Stimulated activated CD4-positive, alpha-beta T cell treated with anti-CD3 and anti-CD28 coated beads, Interleukin-15, amount 100 ng/mL, for 48 hours (primary cell): ENCODE data around the gene GRHPR.
"Not testable (repeated sequence)": the region's sequence is repeated elsewhere in the genome, so short reads cannot be mapped to it uniquely, and the experiment has no call there.

ENCODE experiments used
- DNase-seq, 2 donors: peaks; one replicate each; pipeline ENCODE4 v3.0.0-alpha.2; 2020; ENCODE audit warnings: low read depth in 2 of 2

GRHPR gene

DNA sequence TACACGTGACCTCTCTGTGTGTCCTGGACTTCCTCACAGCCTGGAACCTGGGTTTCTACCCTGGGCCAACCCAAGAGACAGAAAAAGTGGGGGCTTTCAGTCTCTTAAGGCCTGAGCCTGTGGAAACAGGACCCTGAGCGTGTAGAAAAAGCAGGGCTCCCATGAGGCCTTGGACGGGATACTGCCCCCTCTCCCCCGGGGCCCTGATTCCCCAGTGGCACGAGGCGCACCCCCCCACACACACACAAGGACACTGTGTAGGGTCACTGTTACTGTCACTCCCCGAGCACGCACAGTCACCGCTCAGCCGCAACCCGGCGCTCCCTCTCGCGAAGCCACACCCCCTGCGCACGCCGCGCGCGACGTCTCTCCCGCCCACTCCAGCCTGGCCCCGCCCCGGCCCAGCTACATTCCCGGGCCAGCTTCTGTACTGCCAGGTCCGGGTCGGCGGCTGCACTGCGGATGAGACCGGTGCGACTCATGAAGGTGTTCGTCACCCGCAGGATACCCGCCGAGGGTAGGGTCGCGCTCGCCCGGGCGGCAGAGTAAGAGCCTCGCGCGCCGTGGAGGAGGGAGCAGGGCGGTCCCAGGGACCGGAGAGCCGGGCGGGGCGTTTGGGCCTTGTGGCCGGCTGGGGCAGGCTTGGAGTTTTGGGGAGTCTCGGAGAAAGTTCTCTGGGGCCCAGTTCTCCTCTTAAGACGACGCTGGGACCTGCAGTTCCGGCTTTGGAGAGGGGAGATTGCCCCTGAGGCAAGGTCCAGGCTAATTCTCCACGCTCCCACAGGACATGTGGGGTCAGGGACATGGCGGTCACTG is at the start of gene GRHPR:
Gene GRHPR (plus strand): TSS at position 408 of the 816 bp plus-strand sequence. CDS start 55 bp downstream, at position 463.
- peak; percentile 82 to 88 for DNase-seq

DNA sequence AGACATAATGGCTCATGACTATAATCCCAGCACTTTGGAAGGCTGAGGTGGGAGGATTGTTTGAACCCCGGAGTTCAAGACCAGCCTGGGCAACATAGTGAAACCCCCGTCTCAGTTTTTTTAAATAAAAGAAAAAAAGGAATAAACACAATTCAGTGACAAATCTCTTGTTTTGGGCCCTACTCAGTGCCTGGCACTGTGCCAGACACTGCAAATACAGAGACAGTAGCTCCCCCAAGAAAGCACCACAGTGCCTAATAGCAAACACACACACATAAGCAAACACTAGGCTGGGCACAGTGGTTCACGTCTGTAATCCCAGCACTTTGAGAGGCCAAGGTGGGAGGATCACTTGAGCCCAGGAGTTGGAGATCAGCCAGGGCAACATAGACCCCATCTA is 49.7 kb upstream of the GRHPR start:
- DNase-seq: no peak

- DNase-seq: no peak
These were observed 48.9 kb upstream of the GRHPR start for GRCh38 chr9:37373621-37374020.

- no peak for DNase-seq
These were observed 47.6 kb upstream of the GRHPR start for GRCh38 chr9:37374892-37375291.

DNA sequence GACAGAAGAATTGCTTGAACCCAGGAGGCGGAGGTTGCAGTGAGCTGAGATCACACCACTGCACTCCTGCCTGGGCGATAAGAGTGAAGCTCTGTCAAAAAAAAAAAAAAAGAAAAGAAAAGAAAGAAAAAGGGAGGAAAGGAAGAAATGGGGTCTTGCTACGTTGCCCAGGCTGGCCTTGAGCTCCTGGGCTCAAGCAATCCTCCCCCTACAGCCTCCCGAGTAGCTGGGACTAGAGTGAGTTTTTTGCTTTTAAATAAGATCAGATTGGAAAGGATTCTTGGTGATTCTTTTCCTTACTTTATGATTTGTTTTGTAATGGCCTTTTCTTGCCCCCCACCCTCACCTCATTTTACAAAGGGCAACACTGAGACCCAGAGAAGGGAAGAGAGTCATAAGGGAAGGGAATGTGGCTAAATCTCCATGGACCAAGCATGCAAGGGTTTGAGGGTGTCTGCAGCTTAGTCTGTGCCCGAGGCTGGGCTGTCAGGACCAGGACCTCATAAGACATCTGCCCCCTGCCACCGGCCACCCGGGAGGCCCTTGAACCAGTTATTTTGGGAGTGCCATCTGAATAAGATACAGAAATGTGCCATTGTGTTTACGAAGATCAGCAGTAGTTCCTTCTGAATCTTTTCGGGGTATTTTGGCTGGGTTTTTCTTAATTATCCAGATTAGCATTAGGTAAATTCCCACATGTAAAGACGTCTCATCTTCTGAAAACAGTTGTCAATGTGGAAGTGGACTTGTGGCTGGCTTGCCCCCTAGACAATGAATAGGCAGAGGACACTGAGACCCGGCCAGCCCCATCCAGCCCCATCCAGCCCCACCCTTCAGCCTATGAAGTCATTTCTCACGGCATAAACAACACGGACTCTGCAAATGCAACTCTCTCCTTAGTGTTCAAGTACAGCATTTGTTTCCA is 44.5 kb upstream of the GRHPR start:
- no peak for DNase-seq

- no peak for DNase-seq
These were observed 43.9 kb upstream of the GRHPR start for GRCh38 chr9:37378613-37379004.

- no peak for DNase-seq
These were observed 42.7 kb upstream of the GRHPR start for GRCh38 chr9:37379835-37380234.

- DNase-seq: no peak
These were observed 41.9 kb upstream of the GRHPR start for GRCh38 chr9:37380570-37380969.

DNA sequence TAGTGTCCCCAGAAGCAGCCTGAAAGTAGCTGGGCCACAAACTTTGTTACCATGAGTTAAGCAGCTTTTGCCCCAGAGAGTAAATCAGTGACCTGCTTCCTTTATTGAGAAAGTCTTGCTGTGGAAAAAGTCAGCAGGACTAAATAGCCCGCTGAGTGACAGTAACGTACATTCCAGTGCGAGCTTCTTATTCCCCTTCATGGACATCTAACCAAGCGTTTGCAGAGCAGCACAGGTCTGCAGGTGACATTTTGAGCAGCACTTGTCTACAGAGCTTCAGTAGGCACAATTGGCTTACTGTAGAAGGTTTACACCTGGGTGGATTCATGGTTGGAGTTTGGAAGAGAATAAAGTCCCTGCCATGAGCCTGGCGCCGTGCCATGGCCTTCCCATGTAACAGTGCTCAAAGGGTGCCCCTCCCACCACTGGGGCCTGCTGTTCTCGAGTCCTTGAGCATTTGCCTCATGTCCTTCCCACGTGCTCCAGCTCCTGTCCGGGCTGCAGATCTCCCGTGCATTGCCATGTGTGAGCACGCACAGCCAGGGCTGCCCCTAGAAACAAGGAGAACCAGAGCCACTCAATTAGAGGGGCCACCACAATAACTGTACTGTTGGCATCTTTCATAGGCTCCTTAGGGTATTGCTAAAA is 41.3 kb upstream of the GRHPR start:
- DNase-seq: no peak

- DNase-seq: no peak
These were observed 40.1 kb upstream of the GRHPR start for GRCh38 chr9:37382161-37382981.

DNA sequence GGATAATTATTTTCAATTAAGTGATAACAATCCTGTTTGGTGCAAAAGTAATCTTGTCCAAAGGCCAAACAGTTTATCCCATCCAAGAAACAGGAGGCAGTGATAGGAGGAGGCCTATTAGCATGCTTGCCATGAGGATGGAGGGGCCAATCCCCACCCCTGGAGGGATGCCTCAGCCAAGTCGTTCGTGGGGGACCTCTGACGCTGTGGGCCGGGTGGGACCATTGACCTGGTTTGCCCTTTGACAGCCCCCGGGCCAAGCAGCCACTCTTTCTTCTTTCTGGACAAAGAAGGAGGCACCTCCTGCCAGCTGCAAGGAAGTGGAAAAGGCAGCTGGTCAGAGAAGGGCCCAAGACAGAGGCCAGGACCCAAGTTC is 39.5 kb upstream of the GRHPR start:
- DNase-seq: no peak

DNA sequence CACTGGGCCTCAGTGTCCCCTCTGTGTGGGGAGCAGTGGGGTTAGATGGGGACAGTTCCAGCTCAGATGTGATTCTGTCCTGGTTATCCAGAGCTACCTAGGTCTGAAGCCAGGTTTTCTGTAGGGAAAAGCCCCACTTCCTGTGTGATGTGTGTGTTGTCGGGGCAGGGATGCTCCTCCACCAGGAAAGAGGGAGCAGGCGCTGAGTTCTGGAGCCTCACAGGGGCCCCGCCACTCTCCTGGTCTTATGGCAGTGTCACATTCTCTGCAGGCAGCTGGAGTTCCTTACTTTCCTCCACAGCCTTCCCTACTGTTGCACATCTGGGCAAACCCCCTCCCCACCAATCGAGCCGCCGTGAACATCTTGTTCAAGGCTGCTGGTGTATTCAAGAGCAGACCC is 39.1 kb upstream of the GRHPR start:
- DNase-seq: no peak

GRCh38 chr9:37383876-37384746 is 38.4 kb upstream of the GRHPR start:
- no peak for DNase-seq

DNA sequence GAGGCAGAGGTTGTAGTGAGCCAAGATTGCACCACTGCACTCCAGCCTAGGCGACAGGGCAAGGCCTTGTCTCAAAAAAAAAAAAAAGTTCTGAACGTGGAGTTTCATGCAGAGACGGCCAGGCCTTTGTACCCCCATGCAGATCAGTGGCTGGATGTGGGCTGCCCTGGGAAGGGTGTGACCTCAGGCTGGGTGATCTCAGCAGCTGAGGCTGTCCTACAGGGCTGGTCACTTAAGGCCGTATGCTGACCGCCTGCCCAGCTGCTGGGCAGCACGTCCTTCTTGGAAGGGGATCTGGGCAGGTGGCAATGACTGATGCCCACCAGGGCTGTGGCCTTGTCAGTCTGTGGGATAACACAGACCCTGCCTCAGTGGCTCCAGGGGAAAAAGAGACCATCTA is 37.2 kb upstream of the GRHPR start:
- no peak for DNase-seq

- no peak for DNase-seq
These were observed 35.5 kb upstream of the GRHPR start for GRCh38 chr9:37386988-37387387.

DNA sequence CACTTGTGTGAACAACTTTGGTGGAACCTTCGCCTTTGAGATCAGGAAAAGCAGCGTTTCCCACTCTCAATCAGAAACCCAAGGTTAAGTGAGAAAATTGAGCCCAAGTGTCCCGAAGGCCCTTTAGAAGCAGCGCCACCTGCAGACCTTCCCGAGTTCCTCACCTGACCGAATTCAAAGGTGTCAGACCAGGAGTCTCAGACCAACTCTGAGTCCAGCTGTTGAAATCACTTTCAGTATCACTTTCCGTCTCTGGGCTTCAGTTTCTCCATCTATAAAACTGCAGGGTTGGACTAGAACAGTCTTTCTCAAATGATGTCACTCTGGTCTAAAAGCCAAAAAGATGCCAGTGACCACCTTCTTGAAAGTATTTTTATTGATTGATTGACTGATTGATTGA is 31.7 kb upstream of the GRHPR start:
- DNase-seq: peak in 1 of 2 donors; percentile 31

DNA sequence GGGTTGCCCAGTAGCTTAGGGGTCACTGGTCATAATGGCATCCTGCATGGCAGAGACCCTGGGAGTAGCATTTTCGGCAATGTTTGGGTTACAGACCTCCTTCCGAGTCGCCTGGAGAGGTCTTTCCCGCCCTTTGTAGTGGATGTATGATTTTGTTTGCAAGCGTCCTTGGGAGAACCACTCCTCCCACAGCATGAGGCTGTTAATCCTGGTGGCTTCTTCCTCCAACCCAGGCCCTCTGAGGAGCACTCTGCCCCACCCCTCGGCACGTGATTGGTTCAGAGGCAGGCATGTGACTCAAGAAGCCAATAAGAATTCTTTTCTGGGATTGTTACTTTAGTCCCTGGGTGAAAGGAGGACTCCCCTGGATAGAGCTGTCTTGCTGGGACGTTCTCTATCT is 30.2 kb upstream of the GRHPR start:
- no peak for DNase-seq

DNA sequence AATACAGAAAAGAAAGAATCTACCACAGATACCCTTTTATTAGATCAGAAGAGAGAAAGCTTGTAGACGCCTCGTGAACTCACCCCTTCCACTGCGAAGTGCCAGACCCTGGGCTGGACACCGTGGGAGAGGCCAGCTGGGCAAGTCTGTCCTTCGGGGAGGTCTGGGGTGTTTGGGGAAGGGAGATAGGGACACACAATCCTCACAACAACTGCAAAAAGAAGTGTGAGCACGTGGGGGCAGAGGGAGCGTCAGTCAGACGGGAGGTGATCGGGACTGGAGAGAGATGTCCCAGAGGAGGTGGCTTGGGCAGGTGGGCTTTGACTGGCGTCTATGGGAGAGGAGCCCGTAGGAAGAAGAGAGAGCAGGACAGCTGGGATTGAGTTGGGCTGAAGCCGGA is 27.3 kb upstream of the GRHPR start:
- DNase-seq: no peak

DNA sequence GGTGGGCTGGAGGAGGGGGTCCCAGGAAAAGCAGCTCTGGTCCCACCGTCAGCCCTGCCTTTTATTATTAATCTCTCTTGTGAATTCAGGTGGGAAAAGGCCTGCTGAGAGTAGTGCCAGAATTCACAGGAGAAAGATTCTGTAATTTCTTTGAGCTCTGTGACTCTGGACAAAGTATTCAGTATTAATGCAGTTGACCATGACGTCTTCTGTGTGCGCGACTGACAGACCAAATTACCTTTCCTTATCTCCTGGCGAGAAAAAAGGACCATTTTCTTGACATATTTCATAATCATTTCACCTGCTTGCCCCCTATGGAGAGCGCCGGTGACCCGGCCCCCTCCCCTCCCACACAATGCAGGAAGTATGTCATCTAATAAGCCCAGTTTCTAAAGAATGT is 26.8 kb upstream of the GRHPR start:
- no peak for DNase-seq

- not testable (repeated sequence) for DNase-seq
These were observed 24.5 kb upstream of the GRHPR start for GRCh38 chr9:37397948-37398347.
